Sigmoid colon (tissue), 4 donors: ENCODE results near the gene BPIFA2.

Source experiments
- CTCF ChIP-seq, 4 experiments: fragments of 450-650 bp in 3 of 4; fragments of 200-600 bp in 1 of 4; IDR thresholded peaks; one replicate each; pipeline ENCODE4 v1.5.1; 2016 to 2019; ENCODE audit warnings: antibody characterized with exemption in 4 of 4, mild to moderate bottlenecking in 3 of 4, moderate library complexity in 2 of 4
- POLR2A ChIP-seq, 2 donors: fragments of 450-650 bp; IDR thresholded peaks; one replicate each; pipeline ENCODE4 v1.6.1; 2016; ENCODE audit warnings: antibody characterized with exemption in 2 of 2, mild to moderate bottlenecking in 2 of 2, moderate library complexity in 2 of 2
- POLR2AphosphoS5 ChIP-seq, 4 donors: sonication (generic); formaldehyde crosslinking; IDR thresholded peaks; one replicate each; pipeline ENCODE4 v1.6.1; 2017; ENCODE audit warnings: antibody characterized with exemption in 4 of 4

GRCh38 chr20:33159713-33160112 lies 8.2 kb upstream of the BPIFA2 start:
- TF ChIP-seq CTCF (IDR thresholded peaks at IDR 0.05) (no peak), POLR2AphosphoS5 (IDR thresholded peaks at IDR 0.05) (no peak), POLR2A (IDR thresholded peaks at IDR 0.05) (no peak)
